NCI-H748 treated with DMSO at 0.1 percent for 48 hours (cell line): Measurements from ENCODE around the gene CMTM5.

ENCODE experiments used
- DNase-seq: peaks from one replicate; lab custom pipeline; 2025; lab: John Stamatoyannopoulos, UW

Gene CMTM5

GRCh38 chr14:23376482-23377197 lies at the start of gene CMTM5:
CMTM5 (plus strand) TSS chr14:23377046; CDS start chr14:23377252, 206 bp downstream.
- DNase-seq, result no peak

- DNase-seq, result peak; percentile 63
Observed at GRCh38 chr14:23327947-23328744, 48.7 kb upstream of the CMTM5 start.

GRCh38 chr14:23335623-23336022 lies 41.2 kb upstream of the CMTM5 start:
- no peak for DNase-seq

DNA sequence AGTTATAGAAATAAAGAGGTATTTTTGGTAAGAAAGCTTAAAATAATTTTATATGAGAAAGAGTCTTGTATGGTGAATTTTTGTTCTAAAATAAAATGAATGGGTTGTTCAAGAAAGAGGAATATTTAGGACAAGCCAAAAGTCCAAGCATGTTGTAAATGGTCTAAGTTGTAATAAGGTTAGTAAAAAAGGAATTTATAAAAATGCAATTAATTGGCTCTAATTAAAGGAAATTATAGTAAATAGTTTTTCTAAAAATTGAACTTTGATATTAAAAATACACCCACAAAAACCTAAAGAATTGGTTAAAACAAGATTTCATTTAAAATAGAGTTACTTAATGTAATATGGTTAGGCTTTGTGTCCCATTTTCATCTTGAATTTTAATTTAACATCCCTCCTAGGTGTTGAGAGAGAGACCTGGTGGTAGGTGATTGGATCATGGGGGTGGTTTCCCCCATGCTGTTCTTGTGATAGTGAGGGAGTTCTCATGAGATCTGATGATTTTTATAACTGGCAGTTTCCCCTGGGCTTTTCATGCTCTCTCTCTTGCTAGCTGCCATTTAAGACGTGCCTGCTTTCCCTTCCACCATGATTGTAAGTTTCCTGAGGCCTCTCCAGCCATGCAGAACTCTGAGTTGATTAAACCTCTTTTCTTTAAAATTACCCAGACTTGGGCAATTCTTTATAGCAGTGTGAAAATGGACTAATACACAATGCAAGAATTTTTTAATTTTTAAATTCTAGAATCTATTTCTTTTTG lies 37.2 kb upstream of the CMTM5 start:
- DNase-seq, result no peak

- no peak for DNase-seq
Observed at GRCh38 chr14:23344481-23344880, 32.4 kb upstream of the CMTM5 start.

GRCh38 chr14:23345987-23346692 lies 30.7 kb upstream of the CMTM5 start:
- no peak for DNase-seq

DNA sequence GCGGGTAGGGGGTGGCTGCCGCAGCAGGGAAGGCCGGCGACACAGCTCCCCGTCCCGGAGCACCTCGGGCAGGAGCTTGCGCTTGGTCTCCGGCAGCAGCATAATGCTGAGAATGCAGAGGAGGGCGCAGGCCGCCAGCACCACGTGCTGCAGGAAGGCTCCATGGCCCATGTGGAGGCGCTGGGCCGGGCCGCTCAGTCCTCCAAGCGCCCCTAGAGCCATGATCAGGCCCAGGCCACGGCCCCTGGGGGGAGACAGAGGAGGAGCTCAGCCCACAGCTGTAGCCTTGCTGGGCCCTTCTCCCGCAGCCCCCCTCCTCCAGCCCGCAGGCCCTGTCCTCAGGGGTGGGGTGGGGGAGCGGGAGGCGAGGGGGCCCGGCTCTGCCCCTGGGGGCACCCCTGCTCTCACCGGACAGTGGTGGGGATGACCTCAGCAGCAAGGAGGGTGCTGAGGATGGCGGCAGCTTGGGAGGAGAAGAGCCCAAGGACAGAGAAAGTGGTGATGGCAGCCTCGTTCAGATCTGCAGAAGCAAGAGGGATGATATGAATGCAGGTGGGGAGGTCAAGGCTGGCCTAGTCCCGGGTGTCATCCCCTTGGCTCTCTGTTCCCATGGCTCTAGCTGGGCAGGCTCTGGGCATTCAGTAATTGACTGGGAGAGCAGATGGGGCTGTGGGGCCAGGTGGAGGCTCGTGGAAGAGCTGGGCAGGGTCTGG lies 30.0 kb upstream of the CMTM5 start:
- no peak for DNase-seq

GRCh38 chr14:23347406-23348296 lies 29.2 kb upstream of the CMTM5 start:
- DNase-seq, result no peak

GRCh38 chr14:23348297-23348655 lies 28.6 kb upstream of the CMTM5 start:
- DNase-seq, result no peak

DNA sequence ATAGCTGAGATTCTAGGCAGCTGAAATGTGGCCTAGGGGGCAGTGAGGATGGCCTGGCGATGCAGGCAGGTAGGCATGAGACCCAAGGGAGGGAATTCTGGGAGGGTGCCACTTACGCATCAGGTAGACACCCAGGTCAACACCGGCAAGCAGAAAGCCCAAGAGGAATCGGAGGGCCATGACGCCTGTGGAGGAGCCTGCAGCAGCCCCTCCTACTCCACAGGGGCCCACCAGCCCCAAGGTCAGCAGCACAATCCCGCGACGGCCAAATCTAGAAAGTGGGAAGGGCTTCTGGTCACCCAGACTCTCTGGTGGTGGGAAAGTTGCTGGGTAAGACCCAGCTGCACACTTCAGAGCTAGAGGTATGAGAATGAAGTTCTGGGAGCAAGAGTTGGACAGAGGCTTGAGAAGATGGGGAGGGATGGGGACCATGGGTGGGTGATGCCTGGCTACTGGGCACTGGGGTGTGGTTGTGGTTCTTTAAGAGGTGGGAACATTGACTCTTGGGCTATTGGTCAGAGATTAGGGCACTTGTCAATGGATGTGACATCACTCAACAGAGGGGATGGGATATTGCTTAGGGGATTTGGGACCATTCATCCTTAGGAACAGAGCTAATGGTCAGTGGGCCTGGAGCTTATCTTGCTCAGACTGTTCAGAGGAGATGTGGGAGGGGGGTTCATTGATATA lies 27.5 kb upstream of the CMTM5 start:
- DNase-seq, result no peak

- DNase-seq, result no peak
Observed at GRCh38 chr14:23351681-23352505, 25.0 kb upstream of the CMTM5 start.

DNA sequence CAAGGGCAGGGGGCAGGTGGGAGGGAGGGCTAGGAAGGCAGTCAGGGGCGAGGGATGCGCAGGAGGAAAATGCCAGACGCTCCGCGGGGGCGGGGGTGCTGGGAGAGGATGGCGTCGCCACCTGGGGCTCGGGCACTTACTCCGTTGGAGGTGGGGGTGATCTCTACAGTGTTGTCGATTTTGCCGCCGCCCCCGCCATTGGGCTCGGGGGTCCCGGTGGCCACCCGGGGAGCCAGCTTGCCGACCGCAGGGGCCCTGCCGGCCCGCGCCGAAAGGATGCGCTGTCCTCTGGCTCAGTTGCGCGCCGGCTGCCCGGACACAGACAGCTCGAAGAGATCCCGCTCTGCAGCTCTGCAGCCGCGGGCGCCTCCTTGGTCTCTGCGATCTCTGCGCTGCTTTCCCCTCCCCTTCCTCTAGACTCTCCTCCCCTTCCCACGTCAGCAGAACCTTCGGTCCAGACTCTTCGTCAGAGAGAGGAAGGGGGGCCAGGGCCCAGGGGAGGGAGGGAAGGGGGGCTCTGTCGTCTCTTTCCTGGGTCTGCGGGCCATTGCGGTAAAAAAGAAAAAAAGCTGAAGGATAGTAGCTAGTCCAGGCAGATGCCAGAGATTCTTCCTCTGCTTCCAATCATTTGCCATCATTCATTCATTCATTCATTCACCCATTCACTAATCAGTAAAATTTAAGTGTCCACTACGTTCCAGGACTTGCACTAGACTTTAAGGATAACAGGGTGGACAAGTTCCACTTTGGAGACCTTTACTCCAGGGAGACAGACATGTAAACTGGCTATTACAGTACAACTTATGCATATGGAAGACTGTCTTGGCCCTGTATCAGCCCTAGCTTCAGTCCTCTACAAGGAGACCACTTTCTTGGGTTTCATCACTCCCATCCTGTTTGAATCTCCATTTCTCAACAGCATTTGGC lies 24.1 kb upstream of the CMTM5 start, which contains the start of gene SLC22A17:
SLC22A17 (minus strand) TSS at position 382 of the 927 bp plus-strand sequence.
- peak; percentile 70 for DNase-seq

GRCh38 chr14:23353433-23353780 lies 23.4 kb upstream of the CMTM5 start:
- no peak for DNase-seq

- DNase-seq, result no peak
Observed at GRCh38 chr14:23354990-23355389, 21.9 kb upstream of the CMTM5 start.

DNA sequence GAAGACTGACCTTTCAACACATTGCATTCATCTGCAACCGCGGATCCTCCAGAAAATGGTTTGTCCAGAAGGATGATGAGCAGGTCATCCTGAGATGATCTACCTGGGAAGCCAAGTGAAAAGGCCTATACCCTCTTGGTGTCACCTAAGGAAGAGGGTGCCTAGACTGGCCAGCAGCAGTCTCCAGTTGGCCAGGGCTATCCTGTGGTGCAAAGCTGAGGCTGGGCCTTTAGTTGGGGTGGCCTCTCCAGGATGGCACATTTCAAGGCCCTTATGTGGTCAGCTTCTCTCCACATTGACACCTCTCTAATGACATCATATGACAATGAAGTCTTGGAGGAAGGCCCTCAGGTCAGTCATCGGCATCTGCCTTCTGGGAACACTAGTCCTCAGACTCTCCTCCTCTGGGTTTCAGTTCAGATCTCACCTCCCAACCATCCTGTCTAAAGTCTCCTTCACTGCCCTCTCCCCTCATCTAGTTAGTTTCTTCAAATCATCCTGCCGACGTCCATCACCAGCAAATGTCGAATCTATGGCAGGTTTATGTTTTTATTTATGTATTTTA lies 20.9 kb upstream of the CMTM5 start:
- DNase-seq, result no peak

DNA sequence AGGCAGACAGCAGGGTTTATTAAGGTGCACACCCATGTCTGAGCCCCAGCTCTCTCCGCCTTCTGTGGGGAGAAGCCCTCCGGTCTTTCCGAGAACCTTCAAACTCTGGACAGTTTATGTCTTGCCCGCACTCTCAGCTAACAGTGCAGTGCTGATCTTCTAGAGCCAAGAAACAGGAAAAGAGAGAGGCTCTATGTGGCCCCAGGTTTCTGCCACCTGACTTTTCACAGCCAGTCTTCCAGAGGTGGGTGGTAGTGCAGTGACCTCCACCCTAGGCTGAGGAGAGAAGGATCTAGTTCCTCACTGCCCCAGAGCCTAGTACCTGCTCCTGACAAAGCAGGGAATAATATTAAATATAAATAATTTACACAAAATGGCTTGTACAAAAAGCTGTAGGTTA lies 20.2 kb upstream of the CMTM5 start:
- DNase-seq, result no peak

GRCh38 chr14:23357261-23357660 lies 19.6 kb upstream of the CMTM5 start:
- no peak for DNase-seq
